DND-41 (cell line): ENCODE measurements around the gene LCE2C.

Experiments
- ATAC-seq: fragments of 200-7000 bp; cut with Tn5 transposase; 3 replicates; pipeline ENCODE4 v1.9.1; 2021; ENCODE audit warnings: low read depth; ENCODE audit not compliant: insufficient read depth
- DNase-seq: peaks from one replicate; pipeline ENCODE4 v3.0.0-alpha.2; 2020
- H2AFZ ChIP-seq: 2 replicates; pipeline ENCODE4 v1.6.0; 2012; ENCODE audit warnings: low read depth, low read length
- H3K27ac ChIP-seq: 2 replicates; pipeline ENCODE4 v1.5.1; 2012; ENCODE audit warnings: low read length, inconsistent platforms
- H3K27me3 ChIP-seq: fragments of 200-600 bp; sonication (generic); 2 replicates; pipeline ENCODE4 v1.6.0; 2012; ENCODE audit warnings: low read length, mild to moderate bottlenecking, inconsistent platforms; ENCODE audit not compliant: insufficient read depth, poor library complexity
- H3K36me3 ChIP-seq: 2 replicates; pipeline ENCODE4 v1.5.1; 2012; ENCODE audit warnings: low read length, inconsistent platforms; ENCODE audit not compliant: insufficient read depth
- H3K4me1 ChIP-seq: 2 replicates; pipeline ENCODE4 v1.5.1; 2012; ENCODE audit warnings: mild to moderate bottlenecking, low read length; ENCODE audit not compliant: insufficient read depth
- H3K4me2 ChIP-seq: 2 replicates; pipeline ENCODE4 v1.6.0; 2012; ENCODE audit warnings: mild to moderate bottlenecking, moderate library complexity, low read length, inconsistent platforms; ENCODE audit not compliant: insufficient read depth
- H3K4me3 ChIP-seq, 2 experiments: fragments of 200-600 bp in 1 of 2; shearing (Covaris generic) in 1 of 2; 2 replicates each; pipeline ENCODE4 v1.5.1; 2012 to 2016; ENCODE audit warnings: inconsistent platforms in 2 of 2, low read length in 2 of 2, mild to moderate bottlenecking in 2 of 2, low read depth in 1 of 2, moderate library complexity in 1 of 2
- H3K79me2 ChIP-seq: 2 replicates; pipeline ENCODE4 v1.6.0; 2012; ENCODE audit warnings: low read length, inconsistent platforms; ENCODE audit not compliant: insufficient read depth
- H3K9ac ChIP-seq: 2 replicates; pipeline ENCODE4 v1.6.0; 2012; ENCODE audit warnings: low read depth, mild to moderate bottlenecking, inconsistent platforms, low read length, moderate library complexity
- H3K9me3 ChIP-seq: 2 replicates; pipeline ENCODE4 v1.5.1; 2012; ENCODE audit warnings: low read length, moderate library complexity, mild to moderate bottlenecking, inconsistent platforms; ENCODE audit not compliant: insufficient read depth, severe bottlenecking
- H4K20me1 ChIP-seq: 2 replicates; pipeline ENCODE4 v1.6.0; 2012; ENCODE audit warnings: low read length; ENCODE audit not compliant: insufficient read depth
- EZH2 ChIP-seq: IDR thresholded peaks from 3 replicates; pipeline ENCODE4 v1.6.1; 2012; ENCODE audit warnings: borderline replicate concordance, low read depth, mild to moderate bottlenecking, moderate library complexity, low read length, inconsistent platforms; ENCODE audit not compliant: severe bottlenecking
- TF ChIP-seq, protein P1 (sequence below): IDR thresholded peaks from 2 replicates; pipeline ENCODE4 v1.5.1; 2012; ENCODE audit warnings: borderline replicate concordance, low read length, moderate library complexity, mild to moderate bottlenecking; ENCODE audit not compliant: poor library complexity, severe bottlenecking; ENCODE audit errors: extremely low read depth

The LCE2C gene

DNA sequence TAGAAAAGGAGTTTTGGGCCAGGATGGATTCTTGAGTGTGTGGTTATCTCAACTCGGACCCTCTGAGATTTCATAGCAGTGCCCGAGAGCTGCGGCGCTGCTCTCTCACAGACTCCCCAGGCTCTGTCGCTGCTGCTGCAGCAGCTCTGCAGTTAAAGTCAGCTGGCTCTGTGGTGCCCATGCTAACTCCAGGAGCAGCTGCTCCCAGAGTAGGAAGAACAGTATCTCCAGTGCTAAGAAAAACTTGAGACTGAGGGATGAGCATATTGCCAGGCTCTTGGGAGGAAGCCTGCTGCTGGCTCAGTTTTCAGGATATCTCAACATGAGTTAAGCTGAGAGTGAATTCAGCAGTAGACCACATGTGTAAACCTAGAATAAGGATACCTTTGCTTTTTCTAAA, 7.4 kb upstream of the LCE2C start:
- Histone ChIP-seq H3K27ac (no peak overlapping the region), H3K27me3 (peaks cover 5% of the 10 kb centered on the region), H3K79me2 (no peaks in the 10 kb centered on the region), H3K4me1 (no peaks in the 10 kb centered on the region), H2AFZ (no peak overlapping the region), H3K4me3 (no peak overlapping the region), H3K9ac (no peak overlapping the region), H4K20me1 (no peaks in the 10 kb centered on the region), H3K9me3 (no peaks in the 10 kb centered on the region), H3K36me3 (no peaks in the 10 kb centered on the region), H3K4me2 (no peak overlapping the region)
- ATAC-seq (no peak), DNase-seq (no peak)
- no peak for TF ChIP-seq EZH2
- TF ChIP-seq, protein P1, sequence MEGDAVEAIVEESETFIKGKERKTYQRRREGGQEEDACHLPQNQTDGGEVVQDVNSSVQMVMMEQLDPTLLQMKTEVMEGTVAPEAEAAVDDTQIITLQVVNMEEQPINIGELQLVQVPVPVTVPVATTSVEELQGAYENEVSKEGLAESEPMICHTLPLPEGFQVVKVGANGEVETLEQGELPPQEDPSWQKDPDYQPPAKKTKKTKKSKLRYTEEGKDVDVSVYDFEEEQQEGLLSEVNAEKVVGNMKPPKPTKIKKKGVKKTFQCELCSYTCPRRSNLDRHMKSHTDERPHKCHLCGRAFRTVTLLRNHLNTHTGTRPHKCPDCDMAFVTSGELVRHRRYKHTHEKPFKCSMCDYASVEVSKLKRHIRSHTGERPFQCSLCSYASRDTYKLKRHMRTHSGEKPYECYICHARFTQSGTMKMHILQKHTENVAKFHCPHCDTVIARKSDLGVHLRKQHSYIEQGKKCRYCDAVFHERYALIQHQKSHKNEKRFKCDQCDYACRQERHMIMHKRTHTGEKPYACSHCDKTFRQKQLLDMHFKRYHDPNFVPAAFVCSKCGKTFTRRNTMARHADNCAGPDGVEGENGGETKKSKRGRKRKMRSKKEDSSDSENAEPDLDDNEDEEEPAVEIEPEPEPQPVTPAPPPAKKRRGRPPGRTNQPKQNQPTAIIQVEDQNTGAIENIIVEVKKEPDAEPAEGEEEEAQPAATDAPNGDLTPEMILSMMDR = no peak

DNA sequence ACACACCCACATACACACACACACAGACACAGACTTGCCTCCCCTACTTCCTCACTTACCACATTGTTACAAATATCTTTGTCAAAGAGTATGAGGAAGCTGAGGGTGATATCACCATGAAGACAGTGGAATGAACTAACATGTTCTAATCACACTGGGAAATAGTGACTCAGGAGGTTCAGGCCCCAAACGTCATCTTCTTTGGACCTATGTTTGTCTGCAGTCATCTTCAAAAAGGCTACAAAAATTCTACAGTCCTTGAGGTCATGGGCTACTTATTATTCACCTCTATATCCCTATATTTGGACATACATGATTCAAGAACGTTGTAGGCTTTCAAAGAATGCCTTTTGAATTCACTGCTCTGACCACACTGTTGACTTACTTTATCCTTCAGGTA, 2.1 kb upstream of the LCE2C start:
- Histone ChIP-seq H3K9me3 (no peaks in the 10 kb centered on the region), H4K20me1 (no peaks in the 10 kb centered on the region; the same call in 1 of the 2 replicates), H2AFZ (no peak overlapping the region), H3K27ac (no peak overlapping the region), H3K4me1 (no peaks in the 10 kb centered on the region), H3K9ac (no peak overlapping the region), H3K79me2 (no peaks in the 10 kb centered on the region), H3K4me3 (no peak overlapping the region), H3K36me3 (no peaks in the 10 kb centered on the region), H3K4me2 (no peak overlapping the region), H3K27me3 (peaks cover 8% of the 10 kb centered on the region)
- DNase-seq = no peak
- no peak for TF ChIP-seq EZH2
- TF ChIP-seq, protein P1 = no peak
- no peak for ATAC-seq

DNA sequence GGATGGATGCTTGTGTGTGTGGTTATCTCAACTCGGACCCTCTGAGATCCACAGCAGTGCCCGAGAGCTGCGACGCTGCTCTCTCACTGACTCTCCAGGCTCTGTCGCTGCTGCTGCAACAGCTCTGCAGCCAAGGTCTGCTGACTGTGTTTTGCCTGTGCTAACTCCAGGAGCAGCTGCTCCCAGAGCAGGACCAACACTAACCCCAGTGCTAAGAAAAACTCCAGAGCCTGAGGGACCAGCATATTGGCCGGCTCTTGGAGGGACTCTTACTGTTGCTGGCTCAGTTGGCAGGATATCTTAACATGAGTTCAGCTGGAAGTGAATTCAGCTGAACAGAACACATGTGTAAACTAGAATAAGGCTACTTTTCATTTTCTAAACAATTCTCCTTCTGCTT, 4.4 kb downstream of the LCE2C start:
- Histone ChIP-seq H3K9me3 (no peaks in the 10 kb centered on the region), H3K27me3 (peaks cover 22% of the 10 kb centered on the region), H3K27ac (no peak overlapping the region), H3K79me2 (no peaks in the 10 kb centered on the region), H4K20me1 (no peaks in the 10 kb centered on the region; the same call in 1 of the 2 replicates), H3K9ac (no peak overlapping the region), H3K4me2 (no peak overlapping the region), H3K36me3 (no peaks in the 10 kb centered on the region), H3K4me3 (no peak overlapping the region), H2AFZ (no peak overlapping the region), H3K4me1 (no peaks in the 10 kb centered on the region)
- ATAC-seq (no peak), DNase-seq (no peak)
- TF ChIP-seq, protein P1 = no peak
- no peak for TF ChIP-seq EZH2

DNA sequence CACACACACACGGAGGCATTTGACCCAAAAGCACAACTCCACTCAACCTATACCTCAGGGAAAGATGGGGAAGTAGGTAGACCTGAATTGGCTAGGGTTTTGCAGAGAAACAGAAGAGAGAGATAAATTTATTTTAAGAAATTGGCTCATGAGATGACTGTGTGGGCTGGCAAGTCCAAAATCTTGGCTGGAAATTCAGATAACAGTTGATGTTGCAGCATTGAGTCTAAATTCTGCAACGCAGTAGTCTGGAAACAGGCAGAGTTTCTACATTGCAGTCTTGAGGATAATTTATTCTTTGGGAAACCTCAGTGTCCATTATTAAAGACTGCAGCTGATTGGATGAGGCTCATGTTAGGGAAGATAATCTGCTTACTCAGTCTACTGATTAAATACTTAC, 6.5 kb downstream of the LCE2C start:
- no peak overlapping the region for H3K4me3 ChIP-seq
- H3K4me2 ChIP-seq = no peak overlapping the region
- no peak overlapping the region for H3K9ac ChIP-seq
- H3K9me3 ChIP-seq = no peaks in the 10 kb centered on the region
- no peak for DNase-seq
- no peaks in the 10 kb centered on the region for H3K4me1 ChIP-seq
- no peak overlapping the region for H2AFZ ChIP-seq
- H3K27me3 ChIP-seq = peaks cover 22% of the 10 kb centered on the region
- H4K20me1 ChIP-seq = no peaks in the 10 kb centered on the region; the same call in 1 of the 2 replicates
- no peak overlapping the region for H3K27ac ChIP-seq
- no peaks in the 10 kb centered on the region for H3K79me2 ChIP-seq
- TF ChIP-seq, protein P1 = no peak
- no peak for TF ChIP-seq EZH2
- no peaks in the 10 kb centered on the region for H3K36me3 ChIP-seq
- no peak for ATAC-seq
